MCF 10A (cell line): Measurements from ENCODE around the gene TMEM179. TPM values are rescaled to one million over a fixed set of nuclear protein-coding genes. Genes with fewer than 3 reads are reported as not detected.

Experiments used
- BruUV-seq: library from RNA; stranded (reverse); fragments of 400-500 nt; replicated peaks from 2 replicates; lab custom pipeline; 2021; lab: Mats Ljungman, UMichigan
- CTCF ChIA-PET: fragments of 300-600 bp; sonication (Branson Sonifier 250); formaldehyde crosslinking; extraction: SDS; loops from one replicate; lab custom pipeline; 2021; ENCODE audit warnings: antibody characterized with exemption, inconsistent platforms; lab: Yijun Ruan, JAX
- POLR2A ChIA-PET: fragments of 300-600, 350-650 bp; sonication (Branson Sonifier 250); formaldehyde crosslinking; extraction: SDS; loops from one replicate; lab custom pipeline; 2020; ENCODE audit warnings: antibody characterized with exemption, inconsistent platforms; lab: Yijun Ruan, JAX
- DNase-seq: peaks from one replicate; pipeline ENCODE4 v3.0.0-alpha.2; 2018; ENCODE audit not compliant: unreplicated experiment
- H3K27ac Mint-ChIP-seq: one replicate; pipeline ENCODE4 v1.8.0; 2022; ENCODE audit warnings: mild to moderate bottlenecking, low read depth, mixed read lengths; ENCODE audit not compliant: unreplicated experiment
- H3K27me3 Mint-ChIP-seq: one replicate; pipeline ENCODE4 v1.8.0; 2022; ENCODE audit warnings: mixed read lengths; ENCODE audit not compliant: insufficient read depth, unreplicated experiment
- H3K36me3 Mint-ChIP-seq: one replicate; pipeline ENCODE4 v1.8.0; 2022; ENCODE audit warnings: mild to moderate bottlenecking, moderate library complexity, mixed read lengths; ENCODE audit not compliant: insufficient read depth, unreplicated experiment
- H3K4me1 Mint-ChIP-seq: one replicate; pipeline ENCODE4 v1.8.0; 2022; ENCODE audit warnings: mixed read lengths; ENCODE audit not compliant: insufficient read depth, unreplicated experiment
- H3K4me3 Mint-ChIP-seq: one replicate; pipeline ENCODE4 v1.8.0; 2022; ENCODE audit warnings: mild to moderate bottlenecking, moderate library complexity, mixed read lengths; ENCODE audit not compliant: unreplicated experiment
- H3K9me3 Mint-ChIP-seq: one replicate; pipeline ENCODE4 v1.8.0; 2022; ENCODE audit warnings: mixed read lengths; ENCODE audit not compliant: unreplicated experiment
- CTCF ChIP-seq: fragments of 200-600 bp; IDR thresholded peaks from one replicate; pipeline ENCODE4 v1.8.0; 2022; ENCODE audit warnings: antibody characterized with exemption, mild to moderate bottlenecking; ENCODE audit not compliant: unreplicated experiment
- intact Hi-C: fragments of 100-400 bp; cut with micrococcal nuclease; formaldehyde crosslinking; loops from 2 replicates; pipeline ENCODE4 v1.14.1; 2022
- total RNA-seq: library from RNA; stranded (reverse); gene quantifications from 2 replicates; pipeline ENCODE4 v1.2.3, GENCODE V29; 2022

Gene TMEM179
- total RNA-seq, 1 experiment from 2014 or later = not detected

GRCh38 chr14:104592785-104593184, 11.8 kb downstream of the TMEM179 start:
- Mint-ChIP-seq H3K9me3 (no peaks in the 10 kb centered on the region), H3K4me3 (no peak overlapping the region), H3K27ac (no peak overlapping the region), H3K36me3 (no peaks in the 10 kb centered on the region), H3K27me3 (peaks cover 26% of the 10 kb centered on the region), H3K4me1 (peaks cover 5% of the 10 kb centered on the region)
- BruUV-seq = no TSS peak
- POLR2A ChIA-PET = no interaction called here
- intact Hi-C loops = no loop called here
- DNase-seq = no peak
- no peak for TF ChIP-seq CTCF
- CTCF ChIA-PET = no interaction called here

GRCh38 chr14:104592292-104592672, 12.3 kb downstream of the TMEM179 start:
- Mint-ChIP-seq H3K27me3 (peaks cover 26% of the 10 kb centered on the region), H3K27ac (no peak overlapping the region), H3K36me3 (no peaks in the 10 kb centered on the region), H3K4me3 (no peak overlapping the region), H3K9me3 (no peaks in the 10 kb centered on the region), H3K4me1 (peaks cover 5% of the 10 kb centered on the region)
- ChIA-PET POLR2A (no interaction called here), CTCF (interaction anchor here (1.0 kb wide), 1 partner anchor 27 kb away, joined by 4 read pairs; no protein-coding TSS in a partner anchor)
- DNase-seq = no peak
- BruUV-seq = no TSS peak
- intact Hi-C loops = no loop called here
- TF ChIP-seq CTCF = no peak

- Mint-ChIP-seq H3K27me3 (peaks cover 26% of the 10 kb centered on the region), H3K36me3 (no peaks in the 10 kb centered on the region), H3K27ac (no peak overlapping the region), H3K9me3 (no peaks in the 10 kb centered on the region), H3K4me3 (no peak overlapping the region), H3K4me1 (peaks cover 5% of the 10 kb centered on the region)
- no peak for TF ChIP-seq CTCF
- no TSS peak for BruUV-seq
- no peak for DNase-seq
- CTCF ChIA-PET = interaction anchor here (0.6 to 1.0 kb wide), 2 partner anchors 11 to 26 kb away, joined by 3 to 4 read pairs; no protein-coding TSS in a partner anchor
- POLR2A ChIA-PET = no interaction called here
- intact Hi-C loops = no loop called here
Measured at GRCh38 chr14:104591506-104592291, 12.9 kb downstream of the TMEM179 start.

- Mint-ChIP-seq H3K27me3 (peaks cover 26% of the 10 kb centered on the region), H3K9me3 (no peaks in the 10 kb centered on the region), H3K36me3 (no peaks in the 10 kb centered on the region), H3K4me1 (peaks cover 5% of the 10 kb centered on the region), H3K27ac (no peak overlapping the region), H3K4me3 (no peak overlapping the region)
- ChIA-PET CTCF (no interaction called here), POLR2A (interaction anchor here (0.6 kb wide), 1 partner anchor 298 kb away, joined by 3 read pairs; no protein-coding TSS in a partner anchor)
- no peak for DNase-seq
- BruUV-seq = no TSS peak
- TF ChIP-seq CTCF = no peak
- intact Hi-C loops = no loop called here
Measured at GRCh38 chr14:104591031-104591430, 13.5 kb downstream of the TMEM179 start.
